D341Med (cell line): ENCODE results near the gene NCK1.
"Not testable (repeated sequence)": the region's sequence is repeated elsewhere in the genome, so short reads cannot be mapped to it uniquely, and the experiment has no call there.

Experiments
- DNase-seq: peaks from one replicate; pipeline ENCODE4 v3.0.0; 2012; ENCODE audit warnings: low spot score

The NCK1 gene

GRCh38 chr3:136949146-136949545, 87.1 kb downstream of the NCK1 start:
- no peak for DNase-seq

- no peak for DNase-seq
Measured at GRCh38 chr3:136949708-136950107, 87.7 kb downstream of the NCK1 start.

GRCh38 chr3:136950623-136951022, 88.6 kb downstream of the NCK1 start:
- DNase-seq: no peak

DNA sequence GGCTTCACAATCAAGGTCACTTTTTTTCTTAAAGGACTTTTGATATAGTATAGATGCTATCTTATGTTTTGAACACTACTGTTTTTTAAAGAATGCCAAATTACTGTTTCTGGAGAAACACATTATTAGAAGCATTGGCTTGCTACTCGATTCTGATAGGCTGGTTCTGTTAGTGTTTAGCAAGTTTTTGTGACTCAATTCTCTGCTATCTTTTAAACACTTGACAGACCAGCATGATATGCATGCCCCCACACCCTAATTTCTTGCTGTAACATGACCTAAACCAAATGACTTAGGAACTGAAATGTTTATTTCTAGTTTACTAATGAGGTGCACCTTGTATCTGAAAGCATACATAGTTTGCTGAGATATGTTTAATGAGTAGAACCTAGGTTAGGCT, 90.3 kb downstream of the NCK1 start:
- no peak for DNase-seq

- DNase-seq: no peak
Measured at GRCh38 chr3:136954251-136954650, 92.2 kb downstream of the NCK1 start.

GRCh38 chr3:136954980-136955780, 93.2 kb downstream of the NCK1 start:
- no peak for DNase-seq

DNA sequence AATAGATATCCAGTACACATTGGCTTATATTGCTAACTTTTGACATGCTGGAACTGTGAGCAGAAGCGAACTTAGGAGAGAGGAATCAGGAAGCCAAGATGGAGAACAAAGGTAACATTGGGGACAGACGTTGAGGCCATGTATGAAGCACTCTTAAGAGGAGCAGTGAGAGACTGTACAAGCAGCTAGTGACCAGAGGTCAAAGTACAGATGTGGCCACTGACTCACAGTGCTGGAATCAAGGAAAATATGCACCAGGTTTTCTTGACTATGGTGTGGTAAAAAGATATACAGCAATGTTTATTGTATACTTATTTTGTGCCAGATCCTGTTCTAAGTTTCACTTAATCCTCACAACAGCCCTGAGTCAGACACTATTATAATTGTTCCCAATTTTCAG, 93.8 kb downstream of the NCK1 start:
- DNase-seq: no peak

DNA sequence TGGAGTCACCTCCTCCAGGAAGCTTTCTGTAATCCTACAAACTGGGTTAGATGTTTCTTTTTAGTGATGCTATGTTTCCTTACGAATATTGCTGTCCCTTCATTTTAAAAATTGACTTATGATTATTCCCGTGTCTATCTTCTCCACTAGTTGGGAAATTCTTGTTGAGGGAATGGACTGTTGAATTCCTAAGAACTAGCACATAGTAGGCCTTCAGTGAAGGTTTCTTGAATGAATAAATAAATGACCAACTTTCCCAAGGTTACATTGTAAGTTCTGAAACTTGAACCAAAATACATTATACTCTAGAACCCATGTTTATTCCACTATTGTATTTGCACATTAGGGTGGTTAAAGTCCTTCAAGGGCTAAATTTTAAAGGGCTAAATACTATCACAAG, 95.0 kb downstream of the NCK1 start:
- no peak for DNase-seq

GRCh38 chr3:136957751-136958288, 95.8 kb downstream of the NCK1 start, which contains the start of gene IL20RB:
TSS of gene IL20RB (plus strand) at chr3:136957983. CDS start at chr3:136958114, 131 bp downstream.
- DNase-seq: no peak

DNA sequence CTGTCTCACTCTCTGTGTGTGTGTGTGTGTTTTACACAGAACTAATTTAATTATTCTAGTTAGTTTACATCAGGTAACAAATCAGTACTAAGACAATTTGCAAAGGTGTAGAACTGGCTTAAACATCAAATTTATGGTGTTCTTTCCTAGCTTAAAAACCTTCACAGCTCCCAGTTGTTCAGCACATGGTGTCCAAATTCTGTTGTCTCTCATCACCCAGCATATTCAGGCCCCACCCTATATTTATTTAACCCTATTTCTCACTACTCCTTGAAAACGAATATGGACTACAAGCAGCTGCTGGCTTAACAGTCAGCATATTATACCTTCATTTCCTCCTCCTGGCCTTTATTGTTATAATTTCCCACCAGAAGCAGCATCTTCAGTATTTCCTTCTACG, 96.9 kb downstream of the NCK1 start:
- no peak for DNase-seq

GRCh38 chr3:136959599-136959998, 97.6 kb downstream of the NCK1 start:
- no peak for DNase-seq

DNA sequence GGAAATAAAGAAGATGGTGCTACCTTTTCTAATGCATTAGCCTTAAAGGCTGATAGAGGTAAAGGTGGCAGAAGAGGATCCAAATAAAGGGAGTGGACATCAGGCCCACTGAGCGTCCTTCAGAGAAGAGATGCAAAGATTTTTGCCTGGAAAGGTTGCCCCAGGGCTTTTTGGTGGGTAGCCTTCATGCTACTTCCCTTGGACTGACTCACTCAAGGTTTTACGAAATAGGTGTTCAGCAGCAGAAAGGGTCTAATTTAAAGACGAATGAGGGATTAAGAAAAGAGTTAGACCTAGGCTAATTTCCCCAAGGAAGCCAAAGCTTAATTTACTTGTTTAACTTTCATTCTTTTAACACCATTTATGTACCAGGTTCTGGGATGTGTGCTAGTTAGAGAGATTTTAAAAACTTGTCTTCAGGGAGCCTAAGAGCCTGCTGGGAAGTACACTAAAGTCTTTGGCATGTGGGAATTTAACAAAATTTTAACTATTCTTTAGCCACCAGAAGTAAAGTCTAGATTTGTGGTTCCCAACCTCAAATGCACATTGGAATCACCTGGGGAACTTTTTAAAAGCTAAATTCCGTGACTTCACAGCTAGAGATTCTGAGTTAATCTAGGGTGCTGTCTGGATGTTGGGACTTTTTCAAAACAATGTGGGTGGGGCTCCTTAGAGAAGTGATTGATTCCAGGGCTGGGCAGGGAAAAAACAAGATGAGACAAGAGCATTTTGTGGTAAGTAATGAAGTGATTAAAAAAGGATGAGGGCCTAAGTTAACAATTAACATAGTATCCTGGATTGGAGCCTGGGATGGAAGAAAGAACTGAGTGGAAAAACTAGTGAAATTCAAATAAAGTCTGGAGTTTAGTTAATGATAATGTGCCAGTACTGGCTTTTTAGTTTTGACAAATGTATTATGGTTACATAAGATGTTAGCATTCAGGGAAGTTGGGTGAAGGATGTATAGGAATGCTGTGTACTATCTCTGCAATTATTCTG, 99.1 kb downstream of the NCK1 start:
- DNase-seq: no peak

DNA sequence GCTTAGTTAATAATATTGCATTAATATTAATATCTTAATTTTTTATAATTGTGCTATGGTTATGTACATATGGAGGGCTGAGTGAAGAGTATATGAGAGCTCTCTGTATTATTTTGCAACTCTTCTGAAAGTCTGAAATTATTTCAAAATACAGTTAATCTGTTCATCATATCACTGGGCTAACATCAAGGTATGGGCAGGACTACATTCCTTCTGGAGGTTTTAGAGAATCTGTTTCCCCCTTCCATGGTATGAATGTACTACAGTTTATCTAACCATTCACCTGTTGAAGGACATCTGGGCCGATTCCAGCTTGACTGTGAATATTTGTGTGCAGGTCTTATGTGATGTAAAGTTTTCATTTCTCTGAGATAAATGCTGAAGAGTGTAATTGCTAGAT, 100.9 kb downstream of the NCK1 start:
- no peak for DNase-seq

DNA sequence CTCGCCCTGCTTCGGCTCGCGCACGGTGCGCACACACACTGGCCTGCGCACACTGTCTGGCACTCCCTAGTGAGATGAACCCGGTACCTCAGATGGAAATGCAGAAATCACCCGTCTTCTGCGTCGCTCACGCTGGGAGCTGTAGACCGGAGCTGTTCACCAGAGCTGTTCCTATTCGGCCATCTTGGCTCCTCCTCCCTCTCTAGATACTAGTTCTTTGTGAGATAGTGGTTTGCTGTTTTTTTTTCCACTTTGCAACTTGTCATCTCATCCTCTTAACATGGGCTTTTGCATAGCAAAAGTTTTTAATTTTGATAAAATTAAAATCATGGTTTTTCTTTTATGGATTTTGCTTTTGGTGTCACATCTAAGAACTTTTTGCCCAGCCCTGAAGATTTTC, 107.5 kb downstream of the NCK1 start:
- DNase-seq: not testable (repeated sequence)

DNA sequence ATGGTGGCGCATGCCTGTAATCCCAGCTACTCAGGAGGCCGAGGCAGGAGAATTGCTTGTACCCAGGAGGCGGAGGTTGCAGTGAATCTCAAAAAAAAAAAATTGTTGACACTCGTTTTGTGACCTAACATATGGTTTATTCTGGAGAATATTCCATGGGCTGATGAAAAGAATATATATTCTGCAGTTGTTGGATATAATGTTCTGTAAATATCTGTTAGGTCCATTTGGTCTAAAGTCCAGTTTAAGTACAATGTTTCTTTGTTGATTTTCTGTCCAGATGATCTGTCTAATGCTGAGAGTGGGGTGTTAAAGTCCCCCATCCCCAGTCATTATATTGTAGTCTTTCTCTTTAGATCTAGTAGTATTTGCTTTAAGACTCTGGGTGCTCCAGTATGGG, 111.3 kb downstream of the NCK1 start:
- no peak for DNase-seq

DNA sequence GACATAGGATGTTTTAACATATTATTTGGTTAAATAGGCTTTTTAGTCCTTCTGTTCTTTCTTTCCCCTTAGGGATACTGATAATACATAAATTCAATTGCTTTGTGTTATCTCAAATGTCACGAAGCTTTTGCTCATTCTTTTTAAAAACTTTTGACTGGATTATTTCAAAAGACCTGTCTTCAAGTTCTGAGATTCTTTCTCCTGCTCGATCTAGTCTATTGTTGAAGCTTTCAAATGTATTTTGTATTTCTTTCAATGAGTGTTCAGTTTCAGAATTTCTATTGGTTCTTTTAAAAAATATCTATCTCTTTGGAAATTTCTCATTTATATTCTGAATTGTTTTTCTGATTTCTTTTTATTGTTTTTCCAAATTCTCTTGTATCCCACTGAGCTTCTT, 112.7 kb downstream of the NCK1 start:
- DNase-seq: no peak

GRCh38 chr3:136979204-136979603, 117.2 kb downstream of the NCK1 start:
- DNase-seq: no peak

GRCh38 chr3:136979684-136980083, 117.7 kb downstream of the NCK1 start:
- no peak for DNase-seq

- no peak for DNase-seq
Measured at GRCh38 chr3:136982033-136982432, 120.0 kb downstream of the NCK1 start.

- DNase-seq: no peak
Measured at GRCh38 chr3:136982520-136983138, 120.6 kb downstream of the NCK1 start.

- DNase-seq: no peak
Measured at GRCh38 chr3:136984837-136985236, 122.8 kb downstream of the NCK1 start.

DNA sequence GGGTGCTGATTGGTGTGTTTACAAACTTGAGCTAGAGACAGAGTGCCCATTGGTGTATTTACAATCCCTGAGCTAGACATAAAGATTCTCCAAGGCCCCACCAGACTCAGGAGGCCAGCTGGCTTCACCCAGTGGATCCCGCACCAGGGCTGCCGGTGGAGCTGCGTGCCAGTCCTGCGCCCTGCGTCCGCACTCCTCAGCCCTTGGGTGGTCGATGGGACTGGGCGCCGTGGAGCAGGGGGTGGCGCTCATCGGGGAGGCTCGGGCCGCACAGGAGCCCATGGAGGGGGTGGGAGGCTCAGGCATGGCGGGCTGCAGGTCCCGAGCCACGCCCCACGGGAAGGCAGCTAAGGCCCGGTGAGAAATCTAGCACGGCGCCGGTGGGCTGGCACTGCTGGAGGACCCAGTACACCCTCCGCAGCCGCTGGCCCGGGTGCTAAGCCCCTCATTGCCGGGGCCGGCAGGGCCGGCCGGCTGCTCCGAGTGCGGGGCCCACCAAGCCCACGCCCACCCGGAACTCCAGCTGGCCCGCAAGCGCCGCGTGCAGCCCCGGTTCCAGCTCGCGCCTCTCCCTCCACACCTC, 125.5 kb downstream of the NCK1 start:
- not testable (repeated sequence) for DNase-seq
